Adipose tissue (tissue), 3 donors: ENCODE results near the gene FGF8. TPM values are rescaled to one million over a fixed set of nuclear protein-coding genes. Genes with fewer than 3 reads are reported as not detected.
"Not testable (repeated sequence)": the region's sequence is repeated elsewhere in the genome, so short reads cannot be mapped to it uniquely, and the experiment has no call there.

Experiments used
- H3K27ac ChIP-seq: one replicate; pipeline ENCODE4 v1.5.1; 2013; ENCODE audit warnings: low read depth, low read length
- WGBS, 3 donors: extraction: QIAGEN DNeasy Blood & Tissue Kit; methylation state at CpG; one replicate each; pipeline ENCODE4 v1.1.7; 2013; 5-methylcytosine and 5-hydroxymethylcytosine counted together
- polyA plus RNA-seq, 3 donors: library from polyadenylated mRNA; stranded (reverse); fragments of 200-250 nt; gene quantifications; one replicate each; pipeline ENCODE4 v1.2.3, GENCODE V29; 2013
- donor health status: healthy with polysubstance abuse.
- donor health status: Bipolar disorder and iron deficiency.
- donor health status: healthy.

FGF8 gene
- polyA plus RNA-seq, result under 1 TPM in 1 of 3 donors, not detected in 2; 0.36 TPM

DNA sequence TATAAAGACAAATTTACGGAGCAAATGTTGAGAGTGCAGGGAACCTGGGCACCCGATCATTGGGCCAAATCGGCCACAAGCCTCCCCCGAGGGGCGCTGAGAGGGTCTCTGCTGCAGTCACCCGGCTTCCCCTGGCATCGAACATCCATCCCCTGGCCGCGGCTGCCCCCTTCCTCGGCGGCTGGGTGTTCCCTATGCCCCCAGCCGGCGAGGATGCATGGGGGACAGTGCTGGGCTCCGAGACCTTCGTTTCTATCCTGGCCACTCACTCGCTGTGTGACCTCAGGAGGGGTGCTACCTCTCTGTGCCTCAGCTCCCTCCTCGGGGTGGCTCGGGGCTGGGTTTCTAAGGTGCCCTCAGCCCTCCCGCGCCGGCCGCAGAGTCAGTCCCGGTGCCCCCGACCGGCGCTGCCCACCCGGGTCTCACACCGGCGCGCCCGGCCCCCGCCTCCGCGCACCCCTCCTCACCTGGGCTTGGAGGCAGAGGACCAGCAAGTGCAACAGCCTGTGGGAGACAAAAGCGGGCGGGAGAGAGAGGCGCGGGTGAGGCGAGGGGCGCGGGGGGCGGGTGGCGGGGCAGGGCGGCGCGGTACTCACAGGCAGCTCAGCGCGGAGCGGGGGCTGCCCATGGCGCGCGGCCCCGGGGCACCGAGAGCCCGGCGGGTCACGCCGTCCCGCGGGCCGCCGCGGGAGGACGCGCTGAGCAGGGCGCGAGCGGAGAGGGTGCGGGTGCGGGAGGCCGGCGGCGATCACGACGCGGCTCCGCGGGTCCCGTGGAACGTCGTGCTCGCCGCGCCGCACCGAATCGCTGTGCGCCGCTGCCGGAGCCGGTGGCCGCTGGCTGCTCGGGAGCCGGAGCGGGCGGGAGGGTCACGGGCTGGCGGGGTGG lies at the start of gene FGF8:
Gene FGF8 (minus strand): TSS at position 842 of the 888 bp plus-strand sequence. CDS start 214 bp downstream, at position 628.
- H3K27ac ChIP-seq, result no peak within 1 kb of the TSS
- 2 to 4% (median 3%) methylated on average over 50 to 90 of the region's 98 CpGs for WGBS, 3 donors

GRCh38 chr10:101824736-101825135 lies 48.8 kb upstream of the FGF8 start:
- WGBS, 3 donors, result 51 to 91% (median 90%) methylated on average over 2 of the region's 2 CpGs

DNA sequence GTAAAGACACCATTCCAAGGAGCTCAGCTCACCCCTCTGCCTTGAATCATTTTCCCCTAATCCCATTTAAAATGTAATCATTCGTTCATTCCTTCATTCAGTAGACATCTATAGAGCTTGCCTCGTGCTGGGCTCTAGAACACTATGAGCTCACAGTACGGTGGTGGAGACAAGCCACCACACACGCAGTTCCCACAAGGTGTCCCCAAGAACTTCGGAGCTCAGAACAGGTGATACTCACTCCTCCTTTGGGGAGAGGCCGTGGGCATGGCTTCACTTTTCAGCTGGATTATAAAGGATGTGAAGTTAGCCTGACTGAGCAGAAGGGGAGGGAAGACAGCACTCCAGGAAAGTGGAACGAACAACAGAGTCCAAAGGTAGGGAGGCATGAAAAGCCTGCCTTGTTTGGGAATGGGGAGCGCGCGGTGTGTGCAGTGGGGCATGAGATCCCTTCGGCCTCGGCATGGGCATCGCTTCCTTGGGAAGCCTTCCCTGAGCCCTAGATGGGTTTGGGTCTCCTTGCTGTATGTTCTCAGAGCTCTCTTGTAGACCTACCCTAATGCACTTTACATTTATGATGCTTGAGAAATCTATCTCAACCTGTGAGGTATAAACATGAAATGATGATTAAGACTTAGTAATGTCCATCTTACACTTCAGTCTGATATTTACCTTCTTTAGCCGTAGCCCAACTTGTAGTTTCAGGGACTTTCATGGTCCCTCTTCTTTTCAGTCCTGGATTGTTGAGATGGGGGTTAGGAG lies 43.1 kb upstream of the FGF8 start:
- 28 to 30% (median 28%) methylated on average over 14 of the region's 14 CpGs for WGBS, 3 donors
- H3K27ac ChIP-seq, result no peak overlapping the region

More at GRCh38 chr10:101824736-101825135, 48.8 kb upstream of the FGF8 start:
- H3K27ac ChIP-seq, result no peak overlapping the region

DNA sequence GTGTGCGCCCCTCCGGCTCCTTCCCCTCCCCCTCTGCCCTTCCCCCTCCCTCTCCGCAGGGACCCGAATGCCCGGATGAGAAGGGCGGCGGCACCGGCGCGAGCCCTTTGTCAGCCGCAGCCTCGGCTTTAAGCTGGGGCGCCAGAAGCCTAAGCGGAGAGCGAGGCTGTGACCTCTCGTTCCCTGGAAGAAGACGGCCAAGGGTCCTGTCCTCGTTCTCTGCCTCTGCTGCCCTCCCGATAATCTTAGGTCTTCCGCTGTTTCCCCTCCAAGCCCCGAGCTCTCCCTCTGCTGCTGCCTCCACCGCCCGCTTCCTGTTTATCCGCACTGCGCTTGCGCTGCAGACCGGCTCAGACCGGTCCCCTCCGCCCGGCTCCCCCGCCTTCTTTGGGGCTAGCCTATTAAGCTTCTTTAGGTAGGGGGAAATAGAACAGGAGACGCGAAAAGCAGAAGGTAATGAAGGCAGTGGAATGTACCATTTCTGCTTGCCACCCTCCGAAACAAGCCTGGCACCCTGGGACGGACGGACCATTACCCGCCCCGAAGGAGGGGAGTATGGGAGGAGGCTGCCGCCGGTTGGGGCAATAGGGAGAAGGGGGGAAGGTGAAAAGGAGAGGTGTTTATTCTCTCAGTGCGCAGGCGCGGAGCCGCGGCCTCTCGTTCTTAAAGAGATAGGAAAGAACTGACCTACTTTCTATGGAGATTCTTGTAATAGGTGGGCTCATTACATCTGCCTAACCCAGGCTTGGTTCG lies 42.4 kb upstream of the FGF8 start, which contains the start of gene OGA:
Gene OGA (minus strand): TSS at position 326 of the 753 bp plus-strand sequence. CDS start 422 bp downstream, outside the sequence.
- H3K27ac ChIP-seq, result peak within 1 kb of the TSS; percentile 4
- WGBS, 3 donors, result 0% methylated on average over 46 to 47 of the region's 47 CpGs

- peak overlapping the region; percentile 4 for H3K27ac ChIP-seq
- WGBS, 3 donors, result 0 to 1% (median 1%) methylated on average over 40 to 44 of the region's 44 CpGs
Measured at GRCh38 chr10:101817337-101818118, 41.6 kb upstream of the FGF8 start.

- WGBS, 3 donors, result 1% methylated on average over 14 of the region's 14 CpGs
- H3K27ac ChIP-seq, result no peak overlapping the region
Measured at GRCh38 chr10:101816913-101817336, 41.0 kb upstream of the FGF8 start.

DNA sequence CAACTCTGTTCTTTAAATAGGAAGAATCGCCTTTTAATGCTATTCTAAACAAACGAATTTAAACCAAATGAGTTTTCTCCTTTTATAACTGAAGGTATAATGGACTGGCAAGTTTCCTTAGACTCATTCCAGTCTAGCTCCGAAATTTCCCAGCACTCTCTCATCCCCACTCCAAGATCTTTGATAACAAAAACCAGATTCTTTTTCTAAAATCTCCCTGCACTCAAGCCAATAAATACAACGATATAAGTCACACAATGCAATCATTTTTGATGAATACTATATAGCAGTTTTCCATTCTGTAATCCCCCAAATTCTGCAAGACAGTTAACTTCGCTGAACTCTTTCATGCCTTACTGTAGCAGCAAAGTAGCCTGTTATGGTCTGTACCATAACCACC lies 40.5 kb upstream of the FGF8 start:
- no peak overlapping the region for H3K27ac ChIP-seq
- 2 to 4% (median 2%) methylated on average over 5 of the region's 5 CpGs for WGBS, 3 donors

DNA sequence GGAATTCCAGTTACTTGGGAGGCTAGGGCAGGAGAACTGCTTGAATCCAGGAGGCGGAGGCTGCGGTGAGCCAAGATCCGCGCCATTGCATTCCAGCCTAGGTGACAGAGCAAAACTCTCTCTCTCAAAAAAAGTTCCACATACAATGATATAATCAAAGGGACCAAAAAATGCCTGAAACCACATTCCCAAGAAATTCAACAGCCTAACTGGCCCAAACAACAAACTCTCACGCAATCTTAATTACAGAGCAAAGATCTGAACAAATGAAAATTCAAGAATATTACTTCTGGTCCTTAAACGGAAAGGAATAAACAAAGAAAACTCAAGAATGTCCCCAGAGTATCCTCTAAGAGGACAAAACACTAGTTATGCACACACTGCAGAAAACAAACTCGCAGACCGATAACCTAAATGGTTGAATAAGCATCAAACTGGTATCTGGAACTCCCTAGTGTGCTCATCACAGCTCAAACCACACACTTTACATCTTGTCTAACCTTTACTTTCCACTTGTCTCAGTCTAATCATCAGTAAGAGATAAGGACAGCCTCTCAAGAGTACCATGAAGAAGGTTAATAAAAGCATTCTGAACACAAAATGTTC lies 38.7 kb upstream of the FGF8 start:
- H3K27ac ChIP-seq, result no peak overlapping the region
- 62 to 75% (median 73%) methylated on average over 8 of the region's 8 CpGs for WGBS, 3 donors

- WGBS, 3 donors, result 80 to 83% (median 82%) methylated on average over 4 of the region's 4 CpGs
Measured at GRCh38 chr10:101812606-101813005, 36.7 kb upstream of the FGF8 start.

GRCh38 chr10:101807158-101807557 lies 31.2 kb upstream of the FGF8 start:
- H3K27ac ChIP-seq, result no peak overlapping the region
- WGBS, 3 donors, result 65 to 93% (median 86%) methylated on average over 1 of the region's 1 CpG

More at GRCh38 chr10:101812606-101813005, 36.7 kb upstream of the FGF8 start:
- no peak overlapping the region for H3K27ac ChIP-seq

DNA sequence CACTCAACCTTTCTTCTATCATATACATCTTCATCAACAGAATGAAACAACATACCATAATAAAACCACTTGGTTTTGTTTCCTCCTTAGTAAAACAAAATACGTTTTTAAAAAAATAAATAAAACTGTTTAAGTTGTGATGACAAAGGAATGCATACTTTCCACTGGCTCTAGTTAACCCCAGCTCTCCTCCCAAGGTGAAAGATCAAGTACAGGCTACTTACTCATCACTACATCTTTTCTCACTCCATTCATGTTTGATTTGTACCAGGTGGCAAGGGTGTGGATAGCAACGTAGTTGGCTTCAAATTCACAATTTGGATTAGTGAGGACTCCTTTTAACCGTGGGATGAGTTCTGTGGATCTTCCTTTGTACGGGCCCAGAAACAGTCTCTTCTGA lies 27.6 kb upstream of the FGF8 start:
- H3K27ac ChIP-seq, result no peak overlapping the region
- WGBS, 3 donors, result 68 to 80% (median 79%) methylated on average over 4 of the region's 4 CpGs

DNA sequence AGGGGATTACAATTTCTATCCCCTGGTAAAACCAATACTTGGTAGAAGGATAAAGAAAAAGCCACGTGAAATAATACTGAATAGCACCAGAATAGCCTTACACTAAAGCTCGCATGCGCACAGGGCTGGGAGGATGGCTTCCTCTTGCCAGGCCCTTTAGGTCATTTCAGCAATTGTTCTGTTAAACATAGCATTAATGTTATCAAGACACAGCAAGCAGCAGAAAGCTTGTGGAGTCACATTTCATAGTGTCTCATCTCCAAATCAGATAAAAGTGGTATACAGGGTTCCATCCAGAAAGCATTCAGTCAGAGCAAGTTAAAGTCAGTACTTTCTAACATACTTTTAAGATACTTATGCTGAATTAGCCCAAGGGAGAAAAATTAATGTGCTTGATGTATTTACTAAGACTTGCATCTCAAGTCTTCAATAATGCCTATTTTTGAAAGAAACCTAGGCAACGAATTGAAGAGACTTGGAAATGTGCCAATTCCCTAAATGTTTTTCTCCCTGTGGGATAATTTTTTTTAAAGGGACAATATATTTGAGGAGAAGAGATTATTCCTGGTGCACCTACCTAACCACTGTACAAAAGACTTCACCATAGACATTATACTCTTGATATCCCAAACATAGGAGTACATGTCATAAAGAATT lies 21.6 kb upstream of the FGF8 start:
- 74 to 78% (median 76%) methylated on average over 4 of the region's 4 CpGs for WGBS, 3 donors
- H3K27ac ChIP-seq, result no peak overlapping the region

- no peak overlapping the region for H3K27ac ChIP-seq
- 96 to 97% (median 97%) methylated on average over 12 of the region's 12 CpGs for WGBS, 3 donors
Measured at GRCh38 chr10:101793526-101793925, 17.6 kb upstream of the FGF8 start.

DNA sequence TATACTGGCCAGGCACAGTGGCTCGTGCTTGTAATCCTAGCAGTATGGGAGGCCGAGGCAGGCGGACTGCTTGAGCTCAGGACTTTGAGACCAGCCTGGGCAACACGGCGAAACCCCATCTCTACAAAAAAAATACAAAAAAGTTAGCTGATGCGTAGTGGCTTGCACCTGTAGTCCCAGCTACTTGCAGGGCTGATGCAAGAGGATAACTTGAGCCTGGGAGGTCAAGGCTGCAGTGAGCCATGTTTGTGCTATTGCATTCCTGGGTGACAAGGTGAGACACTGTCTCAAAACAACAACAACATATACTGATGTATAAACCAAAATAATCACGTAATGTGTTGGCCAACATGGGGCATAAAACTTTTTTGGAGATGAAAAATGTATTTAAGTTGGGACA lies 13.8 kb upstream of the FGF8 start:
- 96 to 98% (median 98%) methylated on average over 7 of the region's 7 CpGs for WGBS, 3 donors
- no peak overlapping the region for H3K27ac ChIP-seq

- 88 to 92% (median 89%) methylated on average over 9 of the region's 9 CpGs for WGBS, 3 donors
- H3K27ac ChIP-seq, result not testable (repeated sequence)
Measured at GRCh38 chr10:101789231-101789630, 13.3 kb upstream of the FGF8 start.

DNA sequence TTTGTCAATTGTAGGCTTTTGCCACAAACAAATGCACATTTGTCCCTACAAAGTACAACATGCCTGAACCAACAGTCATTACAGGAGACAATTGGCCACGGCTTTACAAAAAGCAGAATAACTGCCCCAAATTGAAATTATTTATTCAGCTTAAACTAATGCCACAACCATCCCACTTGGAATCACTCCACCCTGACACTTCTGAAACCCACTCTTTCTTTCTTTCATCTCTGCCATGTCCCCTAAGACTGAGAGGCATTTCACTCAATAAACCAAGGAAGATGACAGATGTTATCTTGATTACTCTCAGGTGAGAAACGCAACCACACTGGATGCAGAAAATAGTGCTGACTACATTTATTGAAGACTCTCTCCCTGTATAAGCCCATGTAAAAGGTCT lies 9.9 kb upstream of the FGF8 start:
- WGBS, 3 donors, result 84 to 88% (median 85%) methylated on average over 2 of the region's 2 CpGs
- no peak overlapping the region for H3K27ac ChIP-seq

GRCh38 chr10:101784558-101784957 lies 8.6 kb upstream of the FGF8 start:
- 79 to 89% (median 84%) methylated on average over 2 of the region's 2 CpGs for WGBS, 3 donors
- no peak overlapping the region for H3K27ac ChIP-seq
